PFSK-1 (cell line): ENCODE results near the gene C16orf78.

Experiments
- POLR2AphosphoS5 ChIP-seq: IDR thresholded peaks from 2 replicates; pipeline ENCODE4 v1.6.1; 2012; ENCODE audit warnings: low read depth, mild to moderate bottlenecking, control low read depth, low read length, moderate library complexity
- SIN3A ChIP-seq: IDR thresholded peaks from 2 replicates; pipeline ENCODE4 v1.6.1; 2012; ENCODE audit warnings: mild to moderate bottlenecking, low read length, moderate library complexity, borderline replicate concordance; ENCODE audit not compliant: insufficient read depth
- TF ChIP-seq, protein P1 (sequence below), 2 experiments: IDR thresholded peaks; 2 replicates each; pipeline versions ENCODE4 v1.6.1 to v1.8.0; 2011 to 2012; ENCODE audit warnings: low read depth in 2 of 2, low read length in 2 of 2, control low read depth in 1 of 2, inconsistent platforms in 1 of 2, mild to moderate bottlenecking in 1 of 2, moderate library complexity in 1 of 2; ENCODE audit not compliant: insufficient read depth in 1 of 2

DNA sequence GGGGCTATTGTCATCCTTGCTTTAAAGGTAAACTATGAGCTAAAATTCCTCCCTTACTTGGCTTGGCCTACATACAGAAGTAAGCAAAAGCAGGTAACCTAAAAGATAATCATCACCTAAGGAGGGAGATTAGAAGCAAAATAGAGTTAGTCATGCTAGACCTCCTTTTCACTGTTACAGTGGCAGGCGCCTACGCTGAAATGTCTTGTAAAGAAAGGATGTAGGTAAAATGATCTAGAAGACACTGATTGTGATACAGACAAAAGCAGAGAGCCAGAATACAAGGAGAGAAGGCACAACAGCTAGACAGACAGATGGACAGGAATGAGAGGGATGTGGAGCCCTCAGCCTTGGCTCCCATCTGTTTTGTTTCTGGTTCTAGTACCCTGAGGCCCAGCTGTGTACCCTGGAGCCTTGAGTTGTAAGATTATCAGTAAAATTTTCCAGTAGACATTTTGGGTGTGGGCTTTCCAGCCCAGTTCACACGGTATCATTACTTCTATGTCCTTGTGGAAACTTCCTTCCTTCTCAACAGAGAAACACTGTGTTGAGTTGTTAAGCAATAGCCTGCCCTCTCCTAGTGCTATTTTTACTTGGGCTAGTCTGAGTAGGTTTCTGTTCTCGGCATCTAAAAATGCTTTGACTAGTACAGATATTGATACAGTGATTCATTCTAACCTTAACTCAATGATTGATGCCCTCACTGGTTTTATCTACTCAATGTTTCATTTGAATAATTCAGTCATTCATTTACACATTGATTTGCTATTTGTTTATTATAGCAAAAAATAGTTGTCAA, 7.7 kb upstream of the C16orf78 start:
- TF ChIP-seq POLR2AphosphoS5 = no peak
- TF ChIP-seq, protein P1, sequence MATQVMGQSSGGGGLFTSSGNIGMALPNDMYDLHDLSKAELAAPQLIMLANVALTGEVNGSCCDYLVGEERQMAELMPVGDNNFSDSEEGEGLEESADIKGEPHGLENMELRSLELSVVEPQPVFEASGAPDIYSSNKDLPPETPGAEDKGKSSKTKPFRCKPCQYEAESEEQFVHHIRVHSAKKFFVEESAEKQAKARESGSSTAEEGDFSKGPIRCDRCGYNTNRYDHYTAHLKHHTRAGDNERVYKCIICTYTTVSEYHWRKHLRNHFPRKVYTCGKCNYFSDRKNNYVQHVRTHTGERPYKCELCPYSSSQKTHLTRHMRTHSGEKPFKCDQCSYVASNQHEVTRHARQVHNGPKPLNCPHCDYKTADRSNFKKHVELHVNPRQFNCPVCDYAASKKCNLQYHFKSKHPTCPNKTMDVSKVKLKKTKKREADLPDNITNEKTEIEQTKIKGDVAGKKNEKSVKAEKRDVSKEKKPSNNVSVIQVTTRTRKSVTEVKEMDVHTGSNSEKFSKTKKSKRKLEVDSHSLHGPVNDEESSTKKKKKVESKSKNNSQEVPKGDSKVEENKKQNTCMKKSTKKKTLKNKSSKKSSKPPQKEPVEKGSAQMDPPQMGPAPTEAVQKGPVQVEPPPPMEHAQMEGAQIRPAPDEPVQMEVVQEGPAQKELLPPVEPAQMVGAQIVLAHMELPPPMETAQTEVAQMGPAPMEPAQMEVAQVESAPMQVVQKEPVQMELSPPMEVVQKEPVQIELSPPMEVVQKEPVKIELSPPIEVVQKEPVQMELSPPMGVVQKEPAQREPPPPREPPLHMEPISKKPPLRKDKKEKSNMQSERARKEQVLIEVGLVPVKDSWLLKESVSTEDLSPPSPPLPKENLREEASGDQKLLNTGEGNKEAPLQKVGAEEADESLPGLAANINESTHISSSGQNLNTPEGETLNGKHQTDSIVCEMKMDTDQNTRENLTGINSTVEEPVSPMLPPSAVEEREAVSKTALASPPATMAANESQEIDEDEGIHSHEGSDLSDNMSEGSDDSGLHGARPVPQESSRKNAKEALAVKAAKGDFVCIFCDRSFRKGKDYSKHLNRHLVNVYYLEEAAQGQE (IDR thresholded peaks at IDR 0.05; ENCODE audit: insufficient read depth in 1 of 2, low read depth in 2 of 2, low read length in 2 of 2) = no peak
- TF ChIP-seq SIN3A = no peak
